DLD1 (cell line): ENCODE measurements around the gene AMY2A.
"Not testable (repeated sequence)": the region's sequence is repeated elsewhere in the genome, so short reads cannot be mapped to it uniquely, and the experiment has no call there.

ENCODE experiments used
- in situ Hi-C: cut with HindIII; loops from 2 replicates; pipeline ENCODE4 v1.10.0; 2017; ENCODE audit warnings: low sequenced_read_pairs

AMY2A gene

GRCh38 chr1:103616994-103617477 is at the start of gene AMY2A:
AMY2A (plus strand) TSS chr1:103617427; CDS start chr1:103617441, 14 bp downstream.
- in situ Hi-C loops: not testable (repeated sequence)

GRCh38 chr1:103569493-103569892 is 47.7 kb upstream of the AMY2A start:
- in situ Hi-C loops: no loop called here

GRCh38 chr1:103571289-103571688 is 45.9 kb upstream of the AMY2A start, which contains the start of gene AMY2B:
AMY2B (plus strand) TSS chr1:103571589; CDS start chr1:103571603, 14 bp downstream.
- in situ Hi-C loops: not testable (repeated sequence)

GRCh38 chr1:103576065-103576464 is 41.2 kb upstream of the AMY2A start:
- in situ Hi-C loops: no loop called here

GRCh38 chr1:103576784-103577183 is 40.4 kb upstream of the AMY2A start:
- in situ Hi-C loops: not testable (repeated sequence)

GRCh38 chr1:103582464-103582863 is 34.8 kb upstream of the AMY2A start:
- in situ Hi-C loops: no loop called here

GRCh38 chr1:103583887-103584286 is 33.3 kb upstream of the AMY2A start:
- in situ Hi-C loops: no loop called here

GRCh38 chr1:103584537-103584936 is 32.7 kb upstream of the AMY2A start:
- in situ Hi-C loops: no loop called here

GRCh38 chr1:103602740-103603139 is 14.5 kb upstream of the AMY2A start:
- in situ Hi-C loops: not testable (repeated sequence)

- in situ Hi-C loops: no loop called here
Measured at GRCh38 chr1:103616362-103616761, 865 bp upstream of the AMY2A start.

GRCh38 chr1:103627436-103627835 is 10.2 kb downstream of the AMY2A start:
- in situ Hi-C loops: not testable (repeated sequence)

- in situ Hi-C loops: not testable (repeated sequence)
Measured at GRCh38 chr1:103641194-103641593, 24.0 kb downstream of the AMY2A start.

- in situ Hi-C loops: not testable (repeated sequence)
Measured at GRCh38 chr1:103643908-103644307, 26.7 kb downstream of the AMY2A start.

- in situ Hi-C loops: not testable (repeated sequence)
Measured at GRCh38 chr1:103650305-103650704, 33.1 kb downstream of the AMY2A start.

GRCh38 chr1:103650889-103651288 is 33.7 kb downstream of the AMY2A start:
- in situ Hi-C loops: not testable (repeated sequence)

GRCh38 chr1:103654133-103654532 is 36.9 kb downstream of the AMY2A start:
- in situ Hi-C loops: not testable (repeated sequence)

GRCh38 chr1:103655460-103655859 is 38.2 kb downstream of the AMY2A start, which contains the start of gene AMY1A:
AMY1A (plus strand) TSS chr1:103655760; CDS start chr1:103656331, 571 bp downstream.
- in situ Hi-C loops: not testable (repeated sequence)
